ENCODE measurements around the gene IL1RL1. TPM values are rescaled to one million over a fixed set of nuclear protein-coding genes. Genes with fewer than 3 reads are reported as not detected.

Gene IL1RL1
- total RNA-seq, 1 donor = under 0.01 TPM

- no peak overlapping the region for H3K4me2 ChIP-seq (ENCODE audit: insufficient read depth, low read length)
- TF ChIP-seq, protein P1, sequence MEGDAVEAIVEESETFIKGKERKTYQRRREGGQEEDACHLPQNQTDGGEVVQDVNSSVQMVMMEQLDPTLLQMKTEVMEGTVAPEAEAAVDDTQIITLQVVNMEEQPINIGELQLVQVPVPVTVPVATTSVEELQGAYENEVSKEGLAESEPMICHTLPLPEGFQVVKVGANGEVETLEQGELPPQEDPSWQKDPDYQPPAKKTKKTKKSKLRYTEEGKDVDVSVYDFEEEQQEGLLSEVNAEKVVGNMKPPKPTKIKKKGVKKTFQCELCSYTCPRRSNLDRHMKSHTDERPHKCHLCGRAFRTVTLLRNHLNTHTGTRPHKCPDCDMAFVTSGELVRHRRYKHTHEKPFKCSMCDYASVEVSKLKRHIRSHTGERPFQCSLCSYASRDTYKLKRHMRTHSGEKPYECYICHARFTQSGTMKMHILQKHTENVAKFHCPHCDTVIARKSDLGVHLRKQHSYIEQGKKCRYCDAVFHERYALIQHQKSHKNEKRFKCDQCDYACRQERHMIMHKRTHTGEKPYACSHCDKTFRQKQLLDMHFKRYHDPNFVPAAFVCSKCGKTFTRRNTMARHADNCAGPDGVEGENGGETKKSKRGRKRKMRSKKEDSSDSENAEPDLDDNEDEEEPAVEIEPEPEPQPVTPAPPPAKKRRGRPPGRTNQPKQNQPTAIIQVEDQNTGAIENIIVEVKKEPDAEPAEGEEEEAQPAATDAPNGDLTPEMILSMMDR (IDR thresholded peaks at IDR 0.05; ENCODE audit: extremely low read depth, low read depth, low read length) = no peak
- H2AFZ ChIP-seq (ENCODE audit: low read length) = no peak overlapping the region
- H3K27ac ChIP-seq (ENCODE audit: low read depth, low read length) = no peak overlapping the region
- H3K27me3 ChIP-seq (ENCODE audit: insufficient read depth, low read length) = no peaks in the 10 kb centered on the region
- no peaks in the 10 kb centered on the region for H3K79me2 ChIP-seq (ENCODE audit: insufficient read depth, low read length)
- H4K20me1 ChIP-seq (ENCODE audit: insufficient read depth, low read length) = no peaks in the 10 kb centered on the region
- no peak for DNase-seq (ENCODE audit: insufficient read length, low spot score, missing footprints)
- H3K9me3 ChIP-seq (ENCODE audit: low read depth, low read length) = no peaks in the 10 kb centered on the region
- no peaks in the 10 kb centered on the region for H3K36me3 ChIP-seq (ENCODE audit: insufficient read depth, low read length)
- H3K4me1 ChIP-seq (ENCODE audit: insufficient read depth, low read length) = no peaks in the 10 kb centered on the region
- no peak overlapping the region for H3K4me3 ChIP-seq (ENCODE audit: insufficient read depth, low read length)
Observed at GRCh38 chr2:102376052-102376591, 64.8 kb downstream of the IL1RL1 start.

DNA sequence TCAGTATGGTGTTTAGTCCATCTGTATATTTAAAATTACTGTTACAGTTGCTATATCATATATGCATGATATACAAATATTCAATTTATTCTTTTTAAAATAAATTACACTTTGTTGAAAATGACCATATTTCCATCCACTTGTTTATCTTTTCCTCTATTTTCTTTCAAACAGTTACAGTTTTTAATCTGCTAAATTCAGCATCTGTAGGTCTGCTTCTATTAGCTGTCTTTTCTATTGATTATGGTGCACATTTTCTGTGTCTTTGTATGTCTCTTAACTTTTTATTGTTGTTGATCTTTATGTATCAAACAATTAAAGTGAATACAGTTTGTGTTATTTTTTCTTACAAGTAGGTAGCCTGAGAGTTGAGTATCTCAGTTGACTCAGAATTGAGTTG, 72.4 kb downstream of the IL1RL1 start:
- no peak overlapping the region for H3K4me3 ChIP-seq (ENCODE audit: insufficient read depth, low read length)
- no peak for DNase-seq (ENCODE audit: insufficient read length, low spot score, missing footprints)
- H2AFZ ChIP-seq (ENCODE audit: low read length) = no peak overlapping the region
- no peaks in the 10 kb centered on the region for H3K36me3 ChIP-seq (ENCODE audit: insufficient read depth, low read length)
- no peaks in the 10 kb centered on the region for H3K4me1 ChIP-seq (ENCODE audit: insufficient read depth, low read length)
- peaks cover 2% of the 10 kb centered on the region for H3K9me3 ChIP-seq (ENCODE audit: low read depth, low read length)
- no peaks in the 10 kb centered on the region for H3K27me3 ChIP-seq (ENCODE audit: insufficient read depth, low read length)
- H3K79me2 ChIP-seq (ENCODE audit: insufficient read depth, low read length) = no peaks in the 10 kb centered on the region
- H3K27ac ChIP-seq (ENCODE audit: low read depth, low read length) = no peak overlapping the region
- TF ChIP-seq, protein P1 (IDR thresholded peaks at IDR 0.05; ENCODE audit: extremely low read depth, low read depth, low read length) = no peak
- no peaks in the 10 kb centered on the region for H4K20me1 ChIP-seq (ENCODE audit: insufficient read depth, low read length)
- H3K4me2 ChIP-seq (ENCODE audit: insufficient read depth, low read length) = no peak overlapping the region

- no peak overlapping the region for H2AFZ ChIP-seq (ENCODE audit: low read length)
- no peak for DNase-seq (ENCODE audit: insufficient read length, low spot score, missing footprints)
- no peak overlapping the region for H3K27ac ChIP-seq (ENCODE audit: low read depth, low read length)
- no peak overlapping the region for H3K4me3 ChIP-seq (ENCODE audit: insufficient read depth, low read length)
- no peaks in the 10 kb centered on the region for H4K20me1 ChIP-seq (ENCODE audit: insufficient read depth, low read length)
- no peaks in the 10 kb centered on the region for H3K79me2 ChIP-seq (ENCODE audit: insufficient read depth, low read length)
- no peaks in the 10 kb centered on the region for H3K4me1 ChIP-seq (ENCODE audit: insufficient read depth, low read length)
- H3K27me3 ChIP-seq (ENCODE audit: insufficient read depth, low read length) = no peaks in the 10 kb centered on the region
- no peak overlapping the region for H3K4me2 ChIP-seq (ENCODE audit: insufficient read depth, low read length)
- peaks cover 2% of the 10 kb centered on the region for H3K9me3 ChIP-seq (ENCODE audit: low read depth, low read length)
- TF ChIP-seq, protein P1 (IDR thresholded peaks at IDR 0.05; ENCODE audit: extremely low read depth, low read depth, low read length) = no peak
- no peaks in the 10 kb centered on the region for H3K36me3 ChIP-seq (ENCODE audit: insufficient read depth, low read length)
Observed at GRCh38 chr2:102385522-102385921, 74.2 kb downstream of the IL1RL1 start.

GRCh38 chr2:102386004-102386403, 74.6 kb downstream of the IL1RL1 start:
- Histone ChIP-seq H3K36me3 (ENCODE audit: insufficient read depth, low read length) (no peaks in the 10 kb centered on the region), H2AFZ (ENCODE audit: low read length) (no peak overlapping the region), H3K9me3 (ENCODE audit: low read depth, low read length) (peaks cover 2% of the 10 kb centered on the region), H3K79me2 (ENCODE audit: insufficient read depth, low read length) (no peaks in the 10 kb centered on the region), H3K27ac (ENCODE audit: low read depth, low read length) (no peak overlapping the region), H4K20me1 (ENCODE audit: insufficient read depth, low read length) (no peaks in the 10 kb centered on the region), H3K4me1 (ENCODE audit: insufficient read depth, low read length) (no peaks in the 10 kb centered on the region), H3K4me2 (ENCODE audit: insufficient read depth, low read length) (no peak overlapping the region), H3K27me3 (ENCODE audit: insufficient read depth, low read length) (no peaks in the 10 kb centered on the region), H3K4me3 (ENCODE audit: insufficient read depth, low read length) (no peak overlapping the region)
- no peak for DNase-seq (ENCODE audit: insufficient read length, low spot score, missing footprints)
- TF ChIP-seq, protein P1 (IDR thresholded peaks at IDR 0.05; ENCODE audit: extremely low read depth, low read depth, low read length) = no peak

All from osteoblast (primary cell).